Fibroblast of lung (primary cell): Measurements from ENCODE around the gene CRHR1.

Experiments used
- CTCF ChIP-seq, 2 donors: IDR thresholded peaks in 1 of 2; conservative IDR thresholded peaks in 1 of 2; 1 replicate in 1 of 2; 2 replicates in 1 of 2; pipeline ENCODE4 v1.5.1; 2011 to 2012; ENCODE audit warnings: low read length in 2 of 2, control low read depth in 1 of 2, inconsistent platforms in 1 of 2, low read depth in 1 of 2, mild to moderate bottlenecking in 1 of 2
- EZH2 ChIP-seq: IDR thresholded peaks from 2 replicates; pipeline ENCODE4 v1.5.1; 2012; ENCODE audit warnings: low read length, control low read depth, mild to moderate bottlenecking; ENCODE audit errors: missing control alignments

GRCh38 chr17:45787044-45787443, 2.9 kb downstream of the CRHR1 start:
- TF ChIP-seq CTCF (conservative IDR thresholded peaks at IDR 0.05 in 1 of 2, IDR thresholded peaks at IDR 0.05 in 1 of 2; ENCODE audit: low read depth in 1 of 2, low read length in 2 of 2) = no peak
- TF ChIP-seq EZH2 = no peak
